Mesendoderm (in vitro differentiated cells): ENCODE measurements around the gene CCBE1.

Experiments used
- DNase-seq: peaks from one replicate; pipeline ENCODE4 v3.0.0; 2013
- H2AK5ac ChIP-seq: 2 replicates; pipeline ENCODE4 v1.6.1; 2013; ENCODE audit warnings: low read length, inconsistent platforms
- H2BK120ac ChIP-seq: 2 replicates; pipeline ENCODE4 v1.6.1; 2013; ENCODE audit warnings: low read depth, mild to moderate bottlenecking, low read length, moderate library complexity, mixed read lengths
- H2BK15ac ChIP-seq: replicated peaks from 2 replicates; pipeline ENCODE4 v1.6.1; 2013; ENCODE audit warnings: low read depth, mild to moderate bottlenecking, moderate library complexity
- H2BK5ac ChIP-seq: 2 replicates; pipeline ENCODE4 v1.6.1; 2013; ENCODE audit warnings: low read length, inconsistent platforms
- H3K18ac ChIP-seq: 2 replicates; pipeline ENCODE4 v1.6.1; 2013; ENCODE audit warnings: mild to moderate bottlenecking, low read length, mixed read lengths
- H3K23ac ChIP-seq: one replicate; pipeline ENCODE4 v1.6.1; 2013; ENCODE audit warnings: low read length
- H3K27ac ChIP-seq: 2 replicates; pipeline ENCODE4 v1.5.1; 2013; ENCODE audit warnings: low read depth, mild to moderate bottlenecking, inconsistent platforms, low read length, moderate library complexity
- H3K27me3 ChIP-seq: 2 replicates; pipeline ENCODE4 v1.6.1; 2013; ENCODE audit warnings: low read length, control low read depth, mild to moderate bottlenecking, inconsistent platforms; ENCODE audit not compliant: insufficient read depth, poor library complexity
- H3K36me3 ChIP-seq: 2 replicates; pipeline ENCODE4 v1.6.1; 2013; ENCODE audit warnings: low read length, inconsistent platforms; ENCODE audit not compliant: control insufficient read depth, insufficient read depth
- H3K4ac ChIP-seq: one replicate; pipeline ENCODE4 v1.6.1; 2013; ENCODE audit warnings: low read depth, mild to moderate bottlenecking, low read length, moderate library complexity
- H3K4me1 ChIP-seq: 2 replicates; pipeline ENCODE4 v1.6.1; 2013; ENCODE audit warnings: low read depth, low read length, inconsistent platforms; ENCODE audit not compliant: control insufficient read depth
- H3K4me2 ChIP-seq: 2 replicates; pipeline ENCODE4 v1.6.1; 2013; ENCODE audit warnings: low read length
- H3K4me3 ChIP-seq: 2 replicates; pipeline ENCODE4 v1.5.1; 2013; ENCODE audit warnings: mild to moderate bottlenecking, low read length
- H3K56ac ChIP-seq: one replicate; pipeline ENCODE4 v1.6.1; 2013; ENCODE audit warnings: low read length
- H3K79me1 ChIP-seq: 2 replicates; pipeline ENCODE4 v1.6.1; 2013; ENCODE audit warnings: low read length, inconsistent platforms
- H3K79me2 ChIP-seq: 2 replicates; pipeline ENCODE4 v1.6.1; 2013; ENCODE audit warnings: mild to moderate bottlenecking, low read length; ENCODE audit not compliant: control insufficient read depth, insufficient read depth
- H3K9ac ChIP-seq: 2 replicates; pipeline ENCODE4 v1.6.1; 2013; ENCODE audit warnings: low read length, inconsistent platforms
- H4K5ac ChIP-seq: one replicate; pipeline ENCODE4 v1.6.1; 2013; ENCODE audit warnings: low read length
- H4K8ac ChIP-seq: one replicate; pipeline ENCODE4 v1.6.1; 2013; ENCODE audit warnings: low read depth, mild to moderate bottlenecking, control low read depth, low read length, moderate library complexity
- WGBS: extraction: QIAGEN DNeasy Blood & Tissue Kit; methylation state at CpG from one replicate; pipeline ENCODE4 v1.1.7; 2013; ENCODE audit warnings: low lambda C conversion rate, missing lambda C conversion rate; ENCODE audit not compliant: insufficient coverage; ENCODE audit errors: extremely low coverage; 5-methylcytosine and 5-hydroxymethylcytosine counted together

CCBE1 gene

GRCh38 chr18:59704146-59704545, 6.9 kb upstream of the CCBE1 start:
- H3K79me1 ChIP-seq, result no peaks in the 10 kb centered on the region
- no CpG with 5 or more reads among the region's 1 CpG for WGBS
- no peak overlapping the region for H2BK5ac ChIP-seq

DNA sequence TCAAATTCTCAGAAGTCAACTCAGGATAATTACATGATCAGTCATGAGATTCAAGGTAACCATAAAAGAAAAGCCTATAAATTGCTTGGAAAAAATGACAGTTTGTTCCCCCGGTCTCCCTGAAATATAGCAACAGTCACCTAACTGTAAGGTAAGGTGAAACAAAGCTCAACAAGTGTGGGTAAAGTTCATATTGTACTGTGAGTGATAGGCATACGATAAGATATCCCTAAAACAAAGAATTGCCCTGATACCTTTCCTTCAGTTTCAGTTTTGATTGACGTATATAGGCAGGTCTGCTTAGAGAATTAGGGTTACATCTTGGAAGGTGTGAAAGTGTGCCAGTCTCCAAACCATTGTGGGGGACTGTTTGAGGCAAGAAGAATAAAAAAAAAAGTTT, 4.0 kb upstream of the CCBE1 start:
- no peak overlapping the region for H4K8ac ChIP-seq
- H3K23ac ChIP-seq, result no peak overlapping the region
- H2AK5ac ChIP-seq, result no peak overlapping the region
- WGBS, result no CpG with 5 or more reads among the region's 3 CpGs
- no peak for DNase-seq
- H3K4me1 ChIP-seq, result no peaks in the 10 kb centered on the region
- H3K79me2 ChIP-seq, result no peaks in the 10 kb centered on the region
- H3K56ac ChIP-seq, result no peak overlapping the region
- no peak overlapping the region for H3K4ac ChIP-seq
- H3K18ac ChIP-seq, result no peak overlapping the region
- H2BK5ac ChIP-seq, result no peak overlapping the region
- no peak overlapping the region for H2BK120ac ChIP-seq
- H3K27ac ChIP-seq, result no peak overlapping the region
- no peak overlapping the region for H2BK15ac ChIP-seq
- H3K9ac ChIP-seq, result no peak overlapping the region
- H3K4me3 ChIP-seq, result no peak overlapping the region
- H3K27me3 ChIP-seq, result peaks cover 8% of the 10 kb centered on the region
- H3K4me2 ChIP-seq, result no peak overlapping the region
- no peaks in the 10 kb centered on the region for H3K36me3 ChIP-seq
- no peaks in the 10 kb centered on the region for H3K79me1 ChIP-seq
- H4K5ac ChIP-seq, result no peak overlapping the region

More at GRCh38 chr18:59704146-59704545, 6.9 kb upstream of the CCBE1 start:
- Histone ChIP-seq H3K23ac (no peak overlapping the region), H4K5ac (no peak overlapping the region), H3K4me3 (no peak overlapping the region), H3K4me1 (no peaks in the 10 kb centered on the region), H3K79me2 (no peaks in the 10 kb centered on the region), H3K4ac (no peak overlapping the region), H3K27me3 (no peaks in the 10 kb centered on the region), H3K4me2 (no peak overlapping the region), H3K56ac (no peak overlapping the region), H4K8ac (no peak overlapping the region), H3K18ac (no peak overlapping the region), H2AK5ac (no peak overlapping the region), H3K36me3 (no peaks in the 10 kb centered on the region), H2BK15ac (no peak overlapping the region), H2BK120ac (no peak overlapping the region), H3K27ac (no peak overlapping the region), H3K9ac (no peak overlapping the region)
- DNase-seq, result no peak

GRCh38 chr18:59700535-59700967, 3.3 kb upstream of the CCBE1 start:
- Histone ChIP-seq H4K5ac (no peak overlapping the region), H4K8ac (no peak overlapping the region), H3K36me3 (no peaks in the 10 kb centered on the region), H3K18ac (no peak overlapping the region), H3K4me1 (no peaks in the 10 kb centered on the region), H3K4ac (no peak overlapping the region), H3K4me3 (no peak overlapping the region), H3K9ac (no peak overlapping the region), H2BK5ac (no peak overlapping the region), H2BK15ac (no peak overlapping the region), H2AK5ac (no peak overlapping the region), H3K23ac (no peak overlapping the region), H3K27ac (no peak overlapping the region), H3K79me1 (no peaks in the 10 kb centered on the region), H2BK120ac (no peak overlapping the region), H3K27me3 (peaks cover 15% of the 10 kb centered on the region), H3K56ac (no peak overlapping the region), H3K79me2 (no peaks in the 10 kb centered on the region), H3K4me2 (no peak overlapping the region)
- no peak for DNase-seq
- no CpG with 5 or more reads among the region's 3 CpGs for WGBS

- Histone ChIP-seq H4K5ac (no peak overlapping the region), H3K9ac (no peak overlapping the region), H3K4me1 (no peaks in the 10 kb centered on the region), H3K18ac (no peak overlapping the region), H3K27ac (no peak overlapping the region), H3K4ac (no peak overlapping the region), H3K23ac (no peak overlapping the region), H3K79me1 (no peaks in the 10 kb centered on the region), H2BK15ac (no peak overlapping the region), H3K36me3 (no peaks in the 10 kb centered on the region), H3K79me2 (no peaks in the 10 kb centered on the region), H2BK120ac (no peak overlapping the region), H2BK5ac (no peak overlapping the region), H3K4me3 (no peak overlapping the region), H3K4me2 (no peak overlapping the region), H2AK5ac (no peak overlapping the region), H4K8ac (no peak overlapping the region), H3K56ac (no peak overlapping the region), H3K27me3 (peaks cover 21% of the 10 kb centered on the region)
- no CpG with 5 or more reads among the region's 8 CpGs for WGBS
- DNase-seq, result no peak
Observed at GRCh38 chr18:59699750-59700534, 2.7 kb upstream of the CCBE1 start.

GRCh38 chr18:59699061-59699460, 1.8 kb upstream of the CCBE1 start:
- H2AK5ac ChIP-seq, result no peak overlapping the region
- H3K23ac ChIP-seq, result no peak overlapping the region
- peaks cover 23% of the 10 kb centered on the region for H3K27me3 ChIP-seq
- no peaks in the 10 kb centered on the region for H3K36me3 ChIP-seq
- H3K79me2 ChIP-seq, result no peaks in the 10 kb centered on the region
- no peak overlapping the region for H3K18ac ChIP-seq
- DNase-seq, result no peak
- H3K27ac ChIP-seq, result no peak overlapping the region
- no peaks in the 10 kb centered on the region for H3K79me1 ChIP-seq
- no peak overlapping the region for H4K5ac ChIP-seq
- no peak overlapping the region for H3K56ac ChIP-seq
- no CpG with 5 or more reads among the region's 1 CpG for WGBS
- no peak overlapping the region for H4K8ac ChIP-seq
- H2BK5ac ChIP-seq, result no peak overlapping the region
- no peak overlapping the region for H3K4me2 ChIP-seq
- no peaks in the 10 kb centered on the region for H3K4me1 ChIP-seq
- H3K4me3 ChIP-seq, result no peak overlapping the region
- no peak overlapping the region for H3K9ac ChIP-seq
- no peak overlapping the region for H2BK120ac ChIP-seq
- no peak overlapping the region for H2BK15ac ChIP-seq
- no peak overlapping the region for H3K4ac ChIP-seq
